ENCODE measurements around the gene PRTN3. TPM values are rescaled to one million over a fixed set of nuclear protein-coding genes. Genes with fewer than 3 reads are reported as not detected.
"Not testable (repeated sequence)": the region's sequence is repeated elsewhere in the genome, so short reads cannot be mapped to it uniquely, and the experiment has no call there.

PRTN3 gene
- total and polyA plus RNA-seq, 4 donors = 0.17 to 225 (median 1.7) TPM

DNA sequence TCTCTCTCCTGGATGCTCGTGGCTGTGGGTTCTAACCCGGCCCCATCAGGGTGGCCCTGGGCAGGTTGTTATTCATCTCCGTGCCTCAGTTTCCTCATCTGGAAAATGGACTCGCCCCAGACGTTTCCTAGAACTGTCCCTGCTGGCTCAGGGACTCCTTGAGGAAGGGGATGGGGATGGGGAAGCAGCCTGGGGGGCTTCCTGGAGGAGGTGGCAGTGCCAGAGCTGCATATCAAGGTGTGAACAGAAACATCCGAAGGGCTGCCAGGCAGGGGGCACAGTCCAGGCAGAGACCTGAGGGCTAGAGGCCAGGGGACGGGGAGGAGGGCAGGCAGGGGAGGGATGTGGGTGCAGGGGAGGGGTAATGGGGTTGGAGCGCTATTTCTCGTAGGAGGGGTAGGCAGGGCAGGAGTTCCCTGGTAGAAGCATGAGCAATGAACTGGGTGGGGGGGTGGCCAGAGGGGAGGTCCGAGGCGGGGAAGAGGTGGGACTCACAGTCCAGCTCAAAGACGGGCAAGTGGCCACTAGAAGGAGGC is 7.7 kb downstream of the PRTN3 start (continued):
- TF ChIP-seq, protein P1, sequence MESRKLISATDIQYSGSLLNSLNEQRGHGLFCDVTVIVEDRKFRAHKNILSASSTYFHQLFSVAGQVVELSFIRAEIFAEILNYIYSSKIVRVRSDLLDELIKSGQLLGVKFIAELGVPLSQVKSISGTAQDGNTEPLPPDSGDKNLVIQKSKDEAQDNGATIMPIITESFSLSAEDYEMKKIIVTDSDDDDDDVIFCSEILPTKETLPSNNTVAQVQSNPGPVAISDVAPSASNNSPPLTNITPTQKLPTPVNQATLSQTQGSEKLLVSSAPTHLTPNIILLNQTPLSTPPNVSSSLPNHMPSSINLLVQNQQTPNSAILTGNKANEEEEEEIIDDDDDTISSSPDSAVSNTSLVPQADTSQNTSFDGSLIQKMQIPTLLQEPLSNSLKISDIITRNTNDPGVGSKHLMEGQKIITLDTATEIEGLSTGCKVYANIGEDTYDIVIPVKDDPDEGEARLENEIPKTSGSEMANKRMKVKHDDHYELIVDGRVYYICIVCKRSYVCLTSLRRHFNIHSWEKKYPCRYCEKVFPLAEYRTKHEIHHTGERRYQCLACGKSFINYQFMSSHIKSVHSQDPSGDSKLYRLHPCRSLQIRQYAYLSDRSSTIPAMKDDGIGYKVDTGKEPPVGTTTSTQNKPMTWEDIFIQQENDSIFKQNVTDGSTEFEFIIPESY (IDR thresholded peaks at IDR 0.05) = no peak

DNA sequence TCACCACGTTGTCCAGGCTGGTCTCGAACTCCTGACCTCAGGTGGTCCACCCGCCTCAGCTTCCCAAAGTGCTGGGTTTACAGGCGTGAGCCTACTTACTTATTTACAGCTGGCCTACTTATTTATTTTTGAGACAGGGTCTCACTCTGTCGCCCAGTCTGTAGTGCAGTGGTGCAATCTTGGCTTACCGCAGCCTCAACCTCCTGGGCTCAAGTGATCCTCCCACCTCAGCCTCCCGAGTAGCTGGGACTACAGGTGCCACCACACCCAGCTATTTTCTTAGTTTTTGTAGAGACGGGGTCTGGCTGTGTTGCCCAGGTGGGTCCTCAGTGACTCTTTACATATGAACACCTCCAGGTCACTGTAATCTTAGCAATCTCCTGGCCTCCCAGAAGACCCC is 8.4 kb downstream of the PRTN3 start:
- H3K27ac ChIP-seq (ENCODE audit: low read depth in 1 of 2, low read length in 2 of 2); H3K9me3 ChIP-seq (ENCODE audit: control insufficient read depth in 4 of 4, low read length in 3 of 4); H3K36me3 ChIP-seq (ENCODE audit: control insufficient read depth in 4 of 4, insufficient read depth in 3 of 4, low read depth in 1 of 4, low read length in 3 of 4); DNase-seq (ENCODE audit: low spot score); H3K9ac ChIP-seq (ENCODE audit: low read depth in 1 of 2, low read length in 2 of 2); H3K4me3 ChIP-seq (ENCODE audit: low read depth in 1 of 3, low read length in 3 of 3); H3K27me3 ChIP-seq (ENCODE audit: control insufficient read depth in 4 of 4, insufficient read depth in 4 of 4, low read length in 3 of 4): not testable (repeated sequence)
- H3K4me1 ChIP-seq (ENCODE audit: control insufficient read depth in 4 of 4, insufficient read depth in 4 of 4, low read length in 3 of 4) = peaks cover 5 to 12% (median 8%) of the 10 kb centered on the region in 4 donors
- 85% methylated on average over 8 of the region's 8 CpGs for WGBS

DNA sequence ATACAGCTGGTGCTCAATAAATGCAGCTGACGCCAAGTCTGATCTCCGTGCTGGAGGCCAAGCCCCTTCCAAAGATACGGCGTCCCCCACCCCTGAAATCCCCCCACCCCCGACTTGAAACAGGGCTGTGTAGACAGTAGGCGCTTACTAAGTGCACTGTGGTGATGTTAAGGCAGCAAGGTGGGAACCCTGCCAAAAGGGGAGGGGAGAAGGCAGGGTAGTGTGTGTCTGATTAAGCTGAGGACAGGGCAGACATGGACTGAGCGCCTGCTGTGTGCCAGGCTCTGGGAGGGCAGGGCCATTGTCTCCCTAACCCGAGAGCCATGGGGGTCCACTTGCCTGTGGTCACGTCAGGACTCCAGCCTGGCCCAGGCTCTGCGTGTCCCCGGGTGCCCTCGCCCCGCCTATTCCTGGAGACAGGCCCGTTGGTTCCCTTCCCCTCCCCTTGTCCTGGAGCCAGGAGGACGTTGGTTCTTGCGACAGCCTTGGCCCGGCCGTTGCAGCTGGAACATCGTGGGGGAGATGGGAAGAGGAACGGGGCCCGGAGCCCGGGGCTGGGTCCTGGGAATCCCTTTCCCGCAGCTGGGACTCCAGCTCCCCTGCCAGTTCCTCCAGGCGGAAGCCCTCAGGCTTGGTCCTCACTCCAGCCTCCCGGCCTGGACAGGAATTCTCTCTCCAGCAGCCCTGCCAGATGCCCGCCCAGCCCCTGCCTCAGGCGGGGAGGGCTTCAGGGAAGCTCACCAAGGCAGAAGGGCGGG is 9.6 kb downstream of the PRTN3 start:
- Histone ChIP-seq H3K36me3 (ENCODE audit: control insufficient read depth in 4 of 4, insufficient read depth in 3 of 4, low read depth in 1 of 4, low read length in 3 of 4) (no peaks in the 10 kb centered on the region), H3K4me1 (ENCODE audit: control insufficient read depth in 4 of 4, insufficient read depth in 4 of 4, low read length in 3 of 4) (peaks cover 5 to 12% (median 8%) of the 10 kb centered on the region in 4 donors), H3K27me3 (ENCODE audit: control insufficient read depth in 4 of 4, insufficient read depth in 4 of 4, low read length in 3 of 4) (peaks cover 0 to 2% (median 0%) of the 10 kb centered on the region in 4 donors), H3K9me3 (ENCODE audit: control insufficient read depth in 4 of 4, low read length in 3 of 4) (no peaks in the 10 kb centered on the region), H3K4me3 (ENCODE audit: low read depth in 1 of 3, low read length in 3 of 3) (no peak overlapping the region), H3K27ac (ENCODE audit: low read depth in 1 of 2, low read length in 2 of 2) (peak overlapping the region; percentile 34 to 52), H3K9ac (ENCODE audit: low read depth in 1 of 2, low read length in 2 of 2) (no peak overlapping the region)
- no peak for DNase-seq (ENCODE audit: low spot score)
- WGBS = 16% methylated on average over 28 of the region's 28 CpGs
- TF ChIP-seq RXRA (IDR thresholded peaks at IDR 0.05) (peak; percentile 95 to 98), TAF1 (conservative IDR thresholded peaks at IDR 0.05) (no peak), HNF4A (conservative IDR thresholded peaks at IDR 0.05) (peak; percentile 43 to 47), JUND (IDR thresholded peaks at IDR 0.05) (no peak), RAD21 (IDR thresholded peaks at IDR 0.05) (peak in 1 of 2 donors; percentile 54), SP1 (IDR thresholded peaks at IDR 0.05) (peak; percentile 84), GABPA (IDR thresholded peaks at IDR 0.05 in 1 of 2, conservative IDR thresholded peaks at IDR 0.05 in 1 of 2) (peak in 1 of 2 donors; percentile 12), NR2F2 (IDR thresholded peaks at IDR 0.05) (peak; percentile 83)
- TF ChIP-seq, protein P1 (IDR thresholded peaks at IDR 0.05) = no peak
- TF ChIP-seq, protein P2, sequence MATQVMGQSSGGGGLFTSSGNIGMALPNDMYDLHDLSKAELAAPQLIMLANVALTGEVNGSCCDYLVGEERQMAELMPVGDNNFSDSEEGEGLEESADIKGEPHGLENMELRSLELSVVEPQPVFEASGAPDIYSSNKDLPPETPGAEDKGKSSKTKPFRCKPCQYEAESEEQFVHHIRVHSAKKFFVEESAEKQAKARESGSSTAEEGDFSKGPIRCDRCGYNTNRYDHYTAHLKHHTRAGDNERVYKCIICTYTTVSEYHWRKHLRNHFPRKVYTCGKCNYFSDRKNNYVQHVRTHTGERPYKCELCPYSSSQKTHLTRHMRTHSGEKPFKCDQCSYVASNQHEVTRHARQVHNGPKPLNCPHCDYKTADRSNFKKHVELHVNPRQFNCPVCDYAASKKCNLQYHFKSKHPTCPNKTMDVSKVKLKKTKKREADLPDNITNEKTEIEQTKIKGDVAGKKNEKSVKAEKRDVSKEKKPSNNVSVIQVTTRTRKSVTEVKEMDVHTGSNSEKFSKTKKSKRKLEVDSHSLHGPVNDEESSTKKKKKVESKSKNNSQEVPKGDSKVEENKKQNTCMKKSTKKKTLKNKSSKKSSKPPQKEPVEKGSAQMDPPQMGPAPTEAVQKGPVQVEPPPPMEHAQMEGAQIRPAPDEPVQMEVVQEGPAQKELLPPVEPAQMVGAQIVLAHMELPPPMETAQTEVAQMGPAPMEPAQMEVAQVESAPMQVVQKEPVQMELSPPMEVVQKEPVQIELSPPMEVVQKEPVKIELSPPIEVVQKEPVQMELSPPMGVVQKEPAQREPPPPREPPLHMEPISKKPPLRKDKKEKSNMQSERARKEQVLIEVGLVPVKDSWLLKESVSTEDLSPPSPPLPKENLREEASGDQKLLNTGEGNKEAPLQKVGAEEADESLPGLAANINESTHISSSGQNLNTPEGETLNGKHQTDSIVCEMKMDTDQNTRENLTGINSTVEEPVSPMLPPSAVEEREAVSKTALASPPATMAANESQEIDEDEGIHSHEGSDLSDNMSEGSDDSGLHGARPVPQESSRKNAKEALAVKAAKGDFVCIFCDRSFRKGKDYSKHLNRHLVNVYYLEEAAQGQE (IDR thresholded peaks at IDR 0.05) = peak; percentile 18

Measured in liver (tissue), 9 donors.